GM18508 (cell line): ENCODE results near the gene NEBL.

ENCODE experiments used
- ATAC-seq: cut with Tn5 transposase; IDR thresholded peaks from one replicate; pipeline ENCODE4 v1.9.1; 2021; ENCODE audit warnings: moderate number of reproducible peaks; ENCODE audit not compliant: insufficient read depth, unreplicated experiment

The NEBL gene

DNA sequence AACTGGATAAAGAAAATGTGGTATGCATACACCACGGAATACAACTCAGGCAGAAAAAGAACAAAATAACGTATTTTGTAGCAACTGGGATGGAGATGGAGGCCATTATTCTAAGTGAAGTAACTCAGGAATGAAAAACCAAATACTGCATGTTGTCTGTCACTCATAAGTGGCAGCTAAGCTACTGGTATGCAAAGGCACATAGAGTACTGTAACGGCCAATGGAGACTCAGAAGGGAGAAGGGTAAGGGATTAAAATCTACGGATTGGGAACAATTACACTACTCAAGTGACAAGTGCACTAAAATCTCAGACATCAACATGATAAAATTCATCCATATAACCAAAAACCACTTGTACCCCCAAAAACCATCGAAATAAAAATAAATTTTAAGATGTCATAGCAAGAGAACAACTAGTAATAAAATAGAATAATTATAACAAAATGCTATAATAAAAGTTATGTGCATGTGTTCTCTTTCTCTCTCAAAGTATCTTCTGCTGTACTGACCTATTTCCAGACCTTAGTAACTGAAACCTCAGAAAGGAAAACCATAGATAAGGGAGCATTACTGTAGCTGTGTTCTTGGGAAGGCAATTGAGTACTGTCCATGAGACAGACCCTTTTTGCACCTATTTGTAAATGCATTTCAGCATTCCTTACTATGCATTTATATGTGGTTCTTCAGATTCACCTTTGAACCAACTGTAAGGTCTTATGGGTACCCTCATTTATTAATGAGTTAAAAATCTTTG, 6.7 kb upstream of the NEBL start:
- no peak for ATAC-seq

DNA sequence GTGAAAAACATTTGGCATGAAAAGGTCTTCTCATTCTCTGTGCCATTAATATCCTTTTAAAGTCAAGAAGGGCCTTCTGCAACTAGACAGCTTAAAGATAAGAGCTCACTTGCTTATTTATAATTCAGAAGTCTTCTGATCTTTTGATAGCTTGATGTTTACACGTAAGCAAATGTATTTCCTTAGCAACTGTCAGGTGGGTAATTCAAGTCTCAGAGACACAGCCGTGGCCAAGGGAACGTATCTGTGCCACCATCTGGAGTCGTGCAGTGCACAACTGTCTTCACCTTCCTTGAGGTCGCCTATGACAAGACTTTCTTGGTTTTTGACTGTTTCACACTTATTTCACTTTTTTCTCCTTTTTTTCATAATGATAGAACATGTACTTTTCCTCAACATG, 4.0 kb upstream of the NEBL start:
- ATAC-seq: no peak

DNA sequence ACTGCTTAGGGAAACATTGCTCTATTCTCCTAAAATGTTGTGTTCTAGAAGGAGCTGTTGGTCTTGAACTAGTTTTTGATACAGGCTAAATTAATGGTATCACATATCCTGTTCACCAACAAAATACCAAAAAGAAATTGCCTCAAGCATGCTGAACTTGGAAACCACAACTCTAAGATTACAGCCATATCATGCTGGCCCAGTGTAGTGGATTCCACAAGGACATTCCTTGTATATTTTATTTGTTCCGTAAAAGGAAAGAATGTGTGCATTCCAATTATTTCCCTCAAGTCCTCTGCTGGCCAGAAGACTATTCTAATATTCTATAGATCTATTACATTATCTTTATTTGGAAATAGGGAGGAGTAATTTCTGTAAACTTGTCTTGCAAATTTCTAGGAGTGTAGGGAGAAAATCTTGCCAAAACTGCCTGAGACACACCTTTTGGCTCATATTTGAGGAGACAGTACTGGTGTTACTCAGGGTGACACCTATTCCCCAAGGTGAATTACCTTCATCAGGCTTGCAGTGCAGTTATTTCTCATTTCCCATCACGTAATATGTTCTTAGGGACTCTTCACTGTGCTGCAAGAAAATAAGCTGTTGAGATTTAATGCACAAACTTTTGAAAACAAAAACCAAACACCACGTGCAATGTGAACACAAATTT, 1.9 kb upstream of the NEBL start:
- ATAC-seq: no peak

DNA sequence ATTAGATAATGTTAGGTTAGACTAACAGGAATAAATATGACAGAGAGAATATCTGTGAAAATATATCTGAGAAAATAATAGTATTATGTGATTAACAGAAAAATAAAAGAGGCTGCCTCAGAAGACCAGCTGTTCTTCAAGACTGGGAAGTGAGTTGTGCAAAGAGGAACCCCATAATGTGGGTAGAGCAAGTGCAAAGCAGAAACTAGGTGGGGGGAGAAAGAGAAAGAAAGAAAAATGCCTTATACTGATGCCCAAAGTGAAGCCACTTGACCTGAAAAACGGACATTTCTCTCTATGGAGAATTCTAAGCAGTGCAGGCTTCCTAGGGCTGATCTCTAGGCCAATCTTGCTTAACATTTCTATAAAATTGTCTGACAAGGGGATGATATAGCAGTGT, 3.8 kb downstream of the NEBL start:
- no peak for ATAC-seq

DNA sequence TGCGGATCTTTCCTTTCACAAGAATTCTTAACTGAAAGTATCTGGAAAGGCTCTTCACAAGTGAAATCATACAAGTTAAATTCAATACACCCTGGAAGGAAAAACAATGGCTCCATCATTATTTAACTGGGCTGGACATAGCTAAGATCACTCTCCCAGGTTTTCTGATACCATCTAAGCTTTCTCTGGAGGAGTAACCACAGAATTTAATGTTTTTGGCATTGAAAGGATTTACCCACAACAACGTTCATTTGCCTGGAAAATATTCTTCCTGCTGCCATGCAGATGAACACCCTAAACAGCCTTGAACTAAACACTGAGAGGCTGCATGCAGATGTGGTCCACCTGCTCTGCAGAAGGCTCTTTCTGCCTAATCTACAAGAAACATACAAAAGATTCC, 4.3 kb downstream of the NEBL start:
- ATAC-seq: no peak

DNA sequence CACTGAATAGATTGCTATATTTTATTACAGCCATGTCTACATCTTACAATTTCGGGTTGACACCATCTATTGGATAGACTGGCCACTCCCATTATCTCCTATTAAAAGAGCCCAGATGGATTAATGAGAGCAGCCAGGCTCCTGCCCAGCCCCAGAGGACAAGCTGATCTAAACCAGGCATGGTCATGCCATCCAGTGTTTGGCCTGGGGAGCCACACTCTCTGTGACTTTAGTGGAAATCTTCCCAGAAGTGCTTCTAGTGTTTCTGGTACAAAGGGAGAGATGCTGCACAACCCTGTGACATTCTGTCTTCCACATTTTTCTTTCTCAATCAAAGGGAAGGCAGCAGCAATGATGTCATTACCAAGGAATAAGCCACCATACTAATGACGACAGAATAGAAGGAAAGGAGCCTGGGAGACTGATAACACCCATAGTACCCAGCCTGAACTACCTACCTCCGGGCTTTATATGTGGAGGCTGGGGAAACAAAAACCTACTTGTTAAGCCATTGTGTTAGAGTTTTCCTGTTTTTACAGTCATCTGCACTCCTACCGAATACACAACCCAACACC, 5.0 kb downstream of the NEBL start:
- no peak for ATAC-seq

DNA sequence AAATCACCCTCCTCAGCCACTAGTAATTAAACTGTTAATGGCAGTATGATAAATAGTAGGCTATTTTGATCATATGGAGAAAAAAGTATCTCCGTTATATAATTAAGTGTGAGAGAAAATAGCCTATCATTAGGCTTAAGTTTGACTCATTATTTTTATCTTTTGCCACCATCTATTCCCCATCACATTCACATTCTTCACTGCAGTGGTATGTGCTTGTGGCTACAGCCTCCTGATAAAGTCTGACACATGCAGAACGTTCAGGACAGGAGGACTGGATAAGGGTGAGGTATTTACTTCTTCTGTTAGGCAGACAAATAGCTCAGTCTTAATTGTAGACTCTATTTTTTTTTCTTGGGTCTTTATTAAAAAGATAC, 5.8 kb downstream of the NEBL start:
- no peak for ATAC-seq

DNA sequence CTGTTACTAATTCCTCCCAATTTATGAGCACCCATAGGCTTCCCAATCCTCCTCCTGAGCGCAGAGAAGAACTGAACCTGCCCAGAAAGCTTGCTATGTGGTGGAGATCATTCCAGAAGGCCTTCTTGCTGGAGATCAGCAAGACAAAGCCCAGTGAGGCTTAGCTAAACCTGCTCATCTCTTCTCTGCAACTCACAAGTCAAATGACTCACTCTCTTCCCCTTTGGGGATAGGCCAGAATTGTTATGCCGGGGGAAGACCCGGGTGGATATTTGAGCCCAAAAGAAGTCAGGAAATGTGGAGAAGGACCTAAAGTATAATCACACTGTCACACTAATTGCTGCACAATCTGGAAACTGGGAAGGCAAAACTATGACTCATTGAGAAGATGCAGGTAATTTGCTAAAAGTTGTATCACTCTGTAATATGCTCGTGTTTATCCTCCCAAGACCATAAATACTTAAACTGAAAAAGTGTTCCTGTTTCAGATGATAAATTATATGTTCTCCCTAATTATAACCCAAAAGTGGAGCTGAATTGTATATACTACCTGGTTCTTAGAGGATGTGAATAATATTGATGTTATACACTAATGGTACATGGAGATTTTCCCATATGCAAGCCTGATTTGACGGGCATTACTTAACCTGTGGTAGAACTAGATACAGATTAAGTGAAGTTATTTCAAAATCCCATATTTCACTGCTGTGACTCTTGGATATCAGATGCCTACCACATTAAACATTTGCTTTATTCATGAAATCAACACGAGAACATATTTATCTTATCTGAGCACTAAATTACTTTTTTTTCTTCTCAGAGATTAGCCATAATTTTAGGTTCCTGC, 6.4 kb downstream of the NEBL start:
- no peak for ATAC-seq

DNA sequence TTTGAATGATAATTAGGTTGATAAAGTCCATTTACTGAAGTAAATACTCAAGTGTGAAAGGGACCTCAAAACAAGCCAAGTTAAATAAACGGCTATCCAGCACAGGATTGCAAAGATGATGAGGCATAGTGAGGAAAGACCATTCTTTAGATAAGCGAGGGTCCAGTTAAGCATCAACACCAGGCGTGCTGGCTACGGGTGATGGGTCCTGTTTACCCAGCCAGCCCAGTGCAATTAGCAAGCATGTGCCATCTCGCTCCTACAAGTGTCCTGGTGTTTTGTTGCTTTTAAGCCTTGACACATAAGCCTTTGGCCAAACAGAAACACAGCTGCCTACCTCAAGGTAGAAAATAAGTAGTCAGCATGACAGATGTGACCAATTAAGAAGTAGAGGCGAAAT, 7.1 kb downstream of the NEBL start:
- no peak for ATAC-seq

DNA sequence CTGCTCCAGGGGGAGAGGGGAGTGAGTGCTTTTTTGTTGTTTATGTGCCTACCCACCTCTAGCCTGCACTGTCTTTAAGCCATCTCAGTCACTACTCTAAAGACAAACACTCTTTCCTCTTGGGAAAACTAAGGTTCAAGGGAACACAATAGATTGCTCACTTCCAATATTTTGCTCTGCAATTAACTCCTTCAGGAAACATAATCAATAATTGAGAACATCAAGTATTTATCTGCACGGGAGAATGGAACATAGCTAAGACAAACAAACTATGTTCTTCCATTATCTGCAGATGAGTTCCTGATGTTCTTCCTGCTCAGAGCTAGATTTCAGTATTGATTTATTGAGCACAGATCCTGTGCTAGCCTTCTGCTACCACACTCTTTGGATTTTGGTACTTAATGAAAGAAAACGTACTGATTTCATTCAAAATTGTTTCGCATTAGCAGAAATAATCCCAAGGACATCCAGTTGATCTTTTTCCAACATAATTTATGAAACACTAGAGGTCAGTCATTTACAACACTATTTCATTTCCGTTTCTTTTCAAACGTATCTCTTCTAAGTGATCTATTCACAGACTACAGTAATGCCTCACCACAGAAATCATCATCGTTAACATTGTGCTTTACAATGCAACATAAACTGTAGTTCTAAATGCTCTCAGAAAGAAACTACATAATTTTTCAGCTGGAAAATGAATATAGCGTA, 8.3 kb downstream of the NEBL start:
- ATAC-seq: no peak

DNA sequence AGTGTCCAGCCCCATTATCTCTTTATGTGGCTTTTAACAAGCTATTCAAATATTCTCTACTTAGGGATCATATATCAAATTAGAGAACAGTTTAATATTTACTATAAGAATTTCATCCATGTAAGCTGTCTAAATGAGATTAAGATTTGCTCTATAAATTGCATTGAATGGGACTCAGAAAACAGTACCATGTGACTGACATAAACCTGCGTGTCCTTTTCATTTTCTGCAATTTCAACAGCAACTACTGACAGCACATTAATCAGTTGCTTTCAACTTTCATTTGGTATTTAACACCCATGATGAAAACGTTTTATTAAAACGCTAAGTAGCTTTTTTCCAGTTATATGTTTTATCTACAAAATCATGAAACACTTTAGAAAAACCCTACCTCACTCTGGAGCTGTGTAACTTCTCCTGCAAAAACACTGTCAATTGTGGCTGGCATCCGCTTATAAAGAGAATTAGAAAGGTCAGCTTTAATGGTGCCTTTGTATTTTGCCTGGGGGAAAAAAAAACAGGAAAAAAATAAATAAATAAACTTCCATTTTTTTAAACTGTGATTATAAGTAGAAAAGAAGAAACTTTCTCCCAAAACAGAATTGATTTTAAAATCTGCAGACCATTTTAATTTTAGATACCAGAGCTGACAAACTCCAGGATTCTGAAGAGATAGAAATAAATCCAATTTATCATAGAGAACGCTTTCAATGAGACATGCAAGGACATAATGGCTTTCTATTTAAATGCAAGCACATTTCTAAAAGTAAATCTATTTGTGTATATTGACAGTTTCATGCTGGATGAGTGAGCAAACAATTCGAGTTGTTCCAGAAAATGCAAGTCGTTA, 9.2 kb downstream of the NEBL start:
- no peak for ATAC-seq

DNA sequence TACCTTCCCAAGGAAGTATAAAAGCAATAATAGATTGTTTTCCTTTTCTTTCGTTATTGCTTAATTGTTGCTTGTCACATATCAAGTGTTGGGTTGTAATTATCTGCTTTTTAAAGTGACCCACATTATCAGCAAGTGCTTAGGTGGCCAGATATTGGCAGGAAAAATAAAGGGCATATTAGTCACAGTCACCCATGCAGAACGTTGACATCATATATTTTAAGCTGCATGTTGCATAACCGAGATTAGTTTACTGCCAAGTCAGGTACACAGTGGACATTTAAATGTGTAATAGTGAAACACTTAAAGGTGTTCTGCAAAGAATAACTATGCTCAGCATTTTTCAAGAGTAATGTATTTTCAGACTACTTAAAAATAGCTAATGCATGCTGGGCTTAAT, 11.4 kb downstream of the NEBL start:
- no peak for ATAC-seq

DNA sequence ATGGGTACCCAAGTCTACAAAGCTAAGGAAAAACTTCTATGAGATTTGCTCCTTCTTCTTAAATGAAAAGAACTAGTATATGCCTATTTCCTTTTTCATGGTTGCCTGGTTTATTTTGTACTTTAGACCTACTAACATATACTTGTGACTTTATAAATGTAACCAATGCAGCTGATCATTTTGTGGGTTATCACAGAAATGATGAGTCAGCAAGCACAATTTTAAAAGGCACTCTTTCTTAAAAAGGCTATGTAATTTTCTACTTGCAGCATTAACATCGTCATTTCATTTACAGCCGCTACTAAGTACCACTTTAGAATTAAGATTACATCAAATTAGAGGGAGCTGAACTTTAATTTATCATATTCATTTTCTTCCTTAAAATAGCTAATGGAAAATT, 13.6 kb downstream of the NEBL start:
- ATAC-seq: no peak

DNA sequence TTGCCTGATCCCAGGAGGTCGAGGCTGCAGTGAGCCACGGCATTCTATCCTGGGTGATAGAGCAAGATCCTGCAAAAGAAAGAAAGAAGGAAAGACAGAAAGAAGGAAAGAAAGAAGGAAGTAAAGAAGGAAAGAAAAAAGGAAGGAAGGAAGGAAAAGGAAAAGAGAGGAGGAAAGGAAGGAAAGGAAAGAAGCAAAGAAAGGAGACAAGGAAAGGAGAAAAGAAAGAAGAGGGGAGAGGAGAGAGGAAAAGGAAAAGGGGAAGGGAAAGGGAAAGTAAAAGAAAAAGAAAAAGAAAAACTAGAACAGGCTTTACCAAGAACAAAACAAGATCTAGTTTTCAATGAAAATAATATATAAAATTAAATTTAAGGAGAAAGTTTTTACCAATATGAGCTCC, 15.0 kb downstream of the NEBL start:
- no peak for ATAC-seq

DNA sequence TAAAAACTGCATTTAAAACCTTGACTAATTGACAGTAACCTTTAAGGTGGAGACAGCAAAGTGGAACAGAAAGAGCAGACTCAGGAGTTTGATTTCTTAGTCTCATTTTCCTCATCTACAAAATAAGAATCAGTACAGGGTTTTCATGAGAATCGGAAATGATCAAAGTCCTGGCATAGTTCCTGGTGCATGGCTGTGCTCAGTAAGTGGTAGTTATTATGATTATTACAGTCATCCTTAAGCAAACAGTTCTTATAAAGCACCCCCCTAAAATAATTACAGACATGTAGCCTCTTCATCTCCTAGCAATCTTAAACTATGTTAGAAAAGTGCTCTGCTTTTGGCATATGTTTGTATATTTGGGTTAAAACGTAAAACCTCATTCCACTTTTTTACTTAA, 18.0 kb downstream of the NEBL start:
- ATAC-seq: no peak

DNA sequence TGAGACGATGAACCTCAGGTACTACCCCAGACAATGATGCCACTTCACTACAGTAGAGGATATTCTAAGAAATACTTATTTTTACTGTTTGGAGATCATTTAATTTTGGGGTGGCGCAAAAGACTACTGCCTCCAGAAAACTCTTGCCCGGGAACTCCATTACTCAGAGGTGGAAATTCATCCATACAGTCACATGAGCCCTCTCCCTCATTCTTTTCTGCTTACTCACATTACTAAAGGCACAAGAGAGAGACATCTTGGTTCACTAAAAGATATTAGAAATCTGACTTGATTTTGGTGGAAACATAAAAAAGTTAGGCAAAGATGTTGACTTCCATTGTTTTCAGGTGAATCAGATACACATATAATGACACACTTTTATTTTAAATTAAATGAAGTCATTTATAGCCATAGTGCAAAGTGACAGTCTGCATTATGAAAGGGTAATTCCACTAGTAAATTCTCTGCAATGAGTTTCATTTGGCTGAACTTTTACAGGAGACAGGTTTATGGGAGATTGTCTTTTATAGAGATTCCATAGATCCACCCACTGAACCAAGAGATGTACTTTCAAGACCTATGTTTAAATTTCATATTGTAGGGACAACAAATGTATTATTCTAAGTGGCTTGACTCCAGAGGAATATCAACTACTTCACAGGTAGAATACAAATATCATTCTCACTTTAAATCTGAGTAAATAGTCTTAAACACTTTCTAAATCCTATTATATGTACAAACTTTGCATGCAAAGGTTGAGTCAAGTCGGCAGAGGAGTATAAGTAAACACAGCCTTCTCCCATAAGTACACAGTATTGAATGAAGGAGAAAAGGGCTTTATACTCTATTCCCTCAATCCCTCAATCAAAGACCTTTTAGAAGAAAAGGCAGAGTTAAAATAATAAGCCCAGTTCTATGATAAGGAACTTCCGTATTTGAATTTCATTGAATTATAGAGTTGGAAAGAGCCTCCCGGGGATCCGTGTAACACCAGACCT, 18.8 kb downstream of the NEBL start:
- no peak for ATAC-seq

DNA sequence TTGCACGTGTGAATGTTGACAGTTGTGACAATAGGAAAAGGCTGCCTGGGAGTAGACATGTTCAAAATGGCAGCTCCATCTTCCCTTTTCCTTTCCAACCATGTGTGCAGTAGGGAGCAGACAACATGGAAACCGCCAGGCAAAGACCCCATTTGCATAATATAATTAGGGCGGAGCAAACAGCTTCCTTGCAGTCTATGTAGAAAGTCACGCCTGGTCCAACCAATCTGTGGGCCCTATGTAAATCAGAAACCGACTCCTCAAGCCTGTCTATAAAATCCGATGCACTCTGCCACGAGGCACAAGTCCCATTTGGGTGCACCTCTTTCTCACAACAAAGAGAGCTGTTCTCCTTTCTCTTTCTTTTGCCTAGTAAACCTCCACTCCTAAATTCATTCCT, 19.6 kb downstream of the NEBL start:
- ATAC-seq: no peak

DNA sequence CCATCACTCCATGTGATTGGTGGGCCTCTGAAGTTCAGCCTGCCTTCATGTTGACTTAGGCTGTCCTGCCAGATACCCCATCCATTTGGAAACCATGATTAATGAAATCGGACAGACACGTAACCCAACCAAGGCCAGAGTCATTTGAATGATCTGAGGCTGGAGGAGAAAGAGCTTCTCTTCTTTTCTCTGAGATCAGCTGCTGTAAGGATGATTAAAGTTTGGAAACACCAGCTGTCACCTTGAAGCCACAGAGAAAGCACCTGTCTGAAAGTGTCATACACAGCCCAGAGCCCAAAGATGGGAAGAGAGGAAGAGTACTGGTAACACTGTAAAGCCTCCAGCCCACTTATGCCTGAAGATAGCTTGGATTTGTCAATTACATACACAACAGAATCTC, 22.9 kb downstream of the NEBL start:
- no peak for ATAC-seq
